GM10847 (cell line): ENCODE measurements around the gene DARS1.

ENCODE experiments used
- POLR2A ChIP-seq: IDR thresholded peaks from 2 replicates; pipeline ENCODE4 v1.6.1; 2011; ENCODE audit not compliant: insufficient read length; ENCODE audit errors: extremely low read depth

DARS1 gene

DNA sequence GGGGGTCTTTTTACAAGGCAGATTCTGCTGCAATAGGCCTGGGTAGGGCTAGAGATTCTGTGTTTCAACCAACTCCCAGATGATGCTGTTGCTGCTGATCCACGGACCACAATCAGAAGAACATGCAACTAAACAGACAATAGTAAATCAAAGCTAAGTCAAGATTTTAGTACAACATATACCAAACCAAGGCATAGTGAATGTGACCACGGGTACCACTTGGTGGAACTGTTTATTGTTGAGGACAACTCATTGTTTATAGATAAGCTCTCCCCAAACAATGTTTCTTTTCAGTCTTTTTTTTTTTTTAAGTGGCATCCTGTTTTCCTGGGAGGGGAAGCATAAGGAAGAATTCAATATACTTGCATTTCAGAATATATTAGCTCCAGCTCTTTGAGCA, 36.0 kb upstream of the DARS1 start:
- TF ChIP-seq POLR2A: no peak

DNA sequence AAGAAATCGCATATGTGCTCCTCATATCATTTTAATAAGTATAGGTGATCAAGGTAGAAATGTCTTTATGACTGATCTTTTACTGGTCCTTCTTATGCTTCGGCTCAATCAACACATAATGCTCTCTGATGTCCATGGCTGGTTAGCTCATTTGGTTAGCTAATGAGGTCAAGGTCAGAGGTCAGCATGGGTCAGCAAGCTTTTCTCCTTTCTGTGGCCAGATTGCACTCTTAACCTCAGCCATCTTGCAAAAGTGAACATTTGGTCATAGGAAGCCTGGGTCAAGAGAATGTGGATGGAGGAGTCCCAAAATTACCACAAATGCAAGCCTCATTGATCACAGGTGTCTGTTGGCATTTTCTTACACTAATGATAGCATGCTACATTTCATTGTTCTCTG, 35.4 kb upstream of the DARS1 start:
- no peak for TF ChIP-seq POLR2A

DNA sequence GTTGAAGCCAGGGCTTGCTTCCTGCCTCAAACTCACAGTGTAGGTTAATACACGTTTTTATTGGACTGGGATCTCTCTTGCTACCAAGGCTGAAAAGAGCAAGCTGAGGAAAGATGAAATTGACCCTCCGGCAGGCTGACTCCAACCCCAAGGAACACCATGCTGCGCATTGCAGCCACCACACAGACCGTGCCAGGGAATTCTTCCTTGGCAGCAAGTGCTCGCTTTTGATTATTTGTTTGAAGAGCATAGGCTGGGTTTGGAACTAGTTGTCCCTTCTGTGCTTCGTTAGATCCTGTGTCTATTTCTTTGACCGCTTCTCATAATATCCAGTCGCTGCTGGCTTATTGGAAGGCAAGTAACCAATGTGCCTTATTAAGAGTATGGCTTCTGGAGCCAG, 34.4 kb upstream of the DARS1 start:
- TF ChIP-seq POLR2A: no peak

DNA sequence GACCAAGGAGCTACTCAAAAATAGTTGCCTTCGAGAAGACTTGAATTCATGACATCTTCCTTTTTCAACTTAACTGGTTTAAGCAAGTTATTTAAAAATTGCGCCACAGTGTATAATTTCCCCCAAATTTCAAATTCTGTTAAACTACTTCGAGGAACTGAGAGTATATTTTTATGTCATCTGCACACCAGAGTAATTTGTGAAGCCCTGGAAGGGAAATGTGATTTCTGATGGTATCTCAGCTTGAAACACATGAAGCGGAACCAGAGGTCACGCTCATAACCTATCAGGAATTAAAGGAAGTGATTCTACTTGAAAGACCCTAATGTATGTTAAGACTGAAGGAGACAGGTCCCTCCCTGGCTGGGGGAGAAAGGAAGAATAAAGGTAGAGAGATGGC, 33.9 kb upstream of the DARS1 start:
- TF ChIP-seq POLR2A: no peak

DNA sequence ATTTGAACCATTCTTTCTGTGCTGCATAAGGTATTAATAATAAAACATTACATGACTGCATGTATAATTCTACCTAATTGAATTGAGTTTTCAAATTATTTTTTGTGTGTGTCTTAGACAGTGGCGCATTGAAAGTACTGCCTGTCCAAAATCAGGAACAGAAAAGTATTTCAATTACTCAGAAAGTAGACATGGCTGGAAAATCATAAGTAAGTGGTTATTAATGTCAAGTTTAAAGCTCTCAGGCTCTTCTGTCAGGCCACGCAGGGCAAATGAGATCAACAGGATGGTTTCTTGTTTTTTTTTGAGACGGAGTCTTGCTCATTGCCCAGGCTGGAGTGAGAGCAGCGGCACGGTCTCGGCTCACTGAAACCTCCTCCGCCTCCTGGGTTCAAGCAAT, 32.4 kb upstream of the DARS1 start:
- no peak for TF ChIP-seq POLR2A

DNA sequence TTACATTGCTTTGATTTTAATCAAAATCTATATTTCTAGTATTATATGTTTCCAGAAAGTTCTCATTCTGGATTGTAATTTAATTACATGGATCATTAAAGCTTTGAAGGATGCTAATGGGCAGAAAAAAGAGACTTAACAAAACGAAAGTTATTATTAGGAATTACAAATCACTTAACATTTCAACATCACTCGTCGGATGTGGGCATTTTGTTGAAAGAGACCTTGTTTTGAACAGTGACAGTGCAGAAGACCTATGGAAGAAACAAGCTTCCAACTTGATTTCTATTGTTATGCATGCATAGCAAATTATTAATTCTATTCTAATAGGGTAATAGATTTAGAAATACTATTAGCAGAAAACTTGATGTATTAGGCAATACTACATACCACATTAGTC, 31.4 kb upstream of the DARS1 start:
- TF ChIP-seq POLR2A: no peak

DNA sequence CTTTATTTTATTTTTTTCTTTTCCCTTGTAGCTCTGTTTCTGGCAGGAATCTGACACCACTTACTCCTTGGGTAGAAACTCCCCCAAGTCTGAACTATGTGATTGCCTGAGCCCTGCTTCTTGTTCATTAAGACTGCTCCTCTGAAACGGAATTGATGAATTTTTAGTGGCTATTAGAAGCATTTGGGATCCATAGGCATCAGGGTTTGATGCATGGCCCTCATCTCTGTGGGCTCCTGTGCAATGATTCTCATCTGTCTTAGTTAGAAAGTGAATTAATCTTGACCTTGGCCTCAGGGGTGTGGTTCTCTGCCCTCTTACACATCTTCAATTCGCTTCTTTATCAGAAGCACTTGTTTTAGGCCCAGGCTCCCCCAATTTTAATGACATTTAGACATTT, 31.0 kb upstream of the DARS1 start:
- TF ChIP-seq POLR2A: no peak

DNA sequence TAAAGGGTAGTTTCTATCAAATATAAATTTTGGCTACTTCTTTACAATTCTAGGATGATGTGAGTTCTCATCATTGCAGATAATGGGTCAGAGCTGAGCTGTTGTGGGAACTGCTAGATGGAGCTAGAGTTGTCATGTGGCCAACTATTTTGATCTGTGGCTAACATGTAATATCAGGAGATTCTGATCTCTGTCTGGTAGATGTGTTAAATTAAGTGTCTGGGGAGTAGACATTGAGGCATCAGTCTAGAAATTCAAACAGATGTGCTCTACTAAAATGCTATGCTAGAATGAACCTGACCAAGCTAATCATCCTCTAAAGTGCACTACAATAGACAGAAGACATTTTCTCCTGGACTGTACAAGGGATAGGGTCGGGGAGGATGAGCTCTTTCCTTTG, 30.3 kb upstream of the DARS1 start:
- no peak for TF ChIP-seq POLR2A

DNA sequence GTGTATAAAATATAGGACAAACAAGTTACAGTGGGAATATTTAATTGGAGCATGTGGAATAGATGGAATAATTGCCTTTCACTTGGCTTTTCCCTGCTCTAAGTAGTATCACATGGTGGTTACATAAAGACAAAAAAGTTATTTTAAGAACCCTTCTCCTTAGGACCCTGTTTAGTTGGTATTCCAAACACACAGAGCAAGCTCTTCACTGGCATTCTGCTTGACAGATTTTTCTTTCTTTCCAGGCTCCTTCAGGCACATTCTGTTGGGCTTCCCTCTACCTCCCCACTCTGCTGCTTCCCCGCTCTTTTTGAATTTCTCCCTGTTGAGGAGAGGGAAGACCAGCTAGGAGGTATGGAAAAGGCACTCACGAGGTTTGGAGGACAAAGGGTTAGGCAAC, 29.0 kb upstream of the DARS1 start:
- no peak for TF ChIP-seq POLR2A

DNA sequence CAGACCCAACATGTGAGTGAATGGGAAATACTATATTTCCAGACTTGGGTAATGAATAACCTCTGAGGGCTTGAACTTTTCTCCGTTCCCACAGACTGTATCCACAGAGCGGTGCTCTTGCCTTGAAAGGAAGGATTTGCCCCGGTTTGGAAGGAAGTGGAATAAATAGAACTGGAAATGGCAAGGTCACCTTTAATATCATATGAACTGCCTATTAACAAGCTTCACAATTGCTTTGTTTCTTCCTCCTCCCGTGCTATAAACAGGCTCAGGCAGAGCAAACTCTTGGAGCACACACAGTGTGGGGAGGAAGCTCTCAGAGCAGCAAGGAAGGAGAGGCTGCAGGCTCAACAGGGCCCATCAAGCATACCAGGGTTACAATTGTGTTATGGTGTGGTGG, 28.5 kb upstream of the DARS1 start:
- TF ChIP-seq POLR2A: no peak

DNA sequence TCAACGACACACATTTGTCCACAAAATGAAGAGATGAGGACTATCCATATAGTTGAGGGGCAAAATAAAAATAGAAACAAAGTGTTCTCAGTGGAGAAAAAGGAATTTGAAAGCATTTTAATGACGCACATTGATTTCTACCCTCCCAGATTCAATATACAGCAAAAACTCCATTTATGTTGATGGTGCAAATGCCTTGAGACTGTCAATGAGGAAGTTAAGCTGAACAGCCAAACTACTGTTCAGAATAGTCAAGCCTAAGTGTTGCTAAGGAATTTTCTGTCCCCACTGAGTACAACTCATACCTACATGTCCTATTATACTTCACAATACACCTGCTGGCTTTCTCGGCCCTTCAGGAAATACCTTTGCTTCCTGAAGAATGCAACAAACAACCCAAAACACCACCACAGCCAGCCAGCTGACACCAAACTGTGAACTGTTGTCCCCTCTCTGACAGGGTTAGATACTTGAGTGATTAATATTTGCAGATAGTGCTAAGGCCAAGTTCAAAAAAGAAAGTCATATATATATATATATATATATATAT, 27.8 kb upstream of the DARS1 start:
- TF ChIP-seq POLR2A: no peak

DNA sequence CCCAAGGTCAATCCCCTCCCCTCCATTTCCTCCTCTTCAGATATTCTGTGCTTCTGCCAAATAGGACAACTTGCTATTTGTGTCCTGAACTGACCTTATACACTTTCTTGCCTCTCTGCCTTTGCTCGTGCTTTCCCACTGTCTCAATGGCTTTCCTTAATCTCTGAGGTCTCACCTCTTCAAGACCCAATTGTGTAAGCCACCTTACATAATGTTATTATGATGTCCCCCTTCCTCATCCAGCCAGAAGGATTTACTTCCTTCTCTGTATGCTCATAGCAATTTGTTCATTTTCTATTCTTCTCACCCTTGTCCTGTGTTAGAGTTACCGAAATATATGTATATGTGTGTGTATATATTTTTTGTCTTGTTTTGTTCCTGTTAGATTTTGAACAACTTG, 26.9 kb upstream of the DARS1 start:
- TF ChIP-seq POLR2A: no peak

DNA sequence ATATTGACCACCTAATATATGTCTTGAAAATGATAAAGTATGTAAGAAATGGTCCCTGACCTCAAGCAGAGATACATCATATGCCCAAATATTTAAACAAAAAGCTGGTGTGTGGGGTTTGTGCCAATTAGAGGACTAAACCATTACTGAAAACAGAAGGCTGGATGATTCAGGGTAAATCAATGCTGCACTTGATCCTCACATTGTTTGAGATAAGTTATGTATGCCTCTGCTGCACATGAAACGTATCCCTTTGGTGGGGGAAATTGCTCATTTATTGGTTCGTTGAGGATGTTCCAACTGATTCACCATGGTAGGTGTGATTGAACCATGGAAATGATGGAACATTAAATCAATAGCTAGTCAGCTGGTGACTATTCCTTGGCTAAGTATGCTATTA, 24.7 kb upstream of the DARS1 start:
- TF ChIP-seq POLR2A: no peak

DNA sequence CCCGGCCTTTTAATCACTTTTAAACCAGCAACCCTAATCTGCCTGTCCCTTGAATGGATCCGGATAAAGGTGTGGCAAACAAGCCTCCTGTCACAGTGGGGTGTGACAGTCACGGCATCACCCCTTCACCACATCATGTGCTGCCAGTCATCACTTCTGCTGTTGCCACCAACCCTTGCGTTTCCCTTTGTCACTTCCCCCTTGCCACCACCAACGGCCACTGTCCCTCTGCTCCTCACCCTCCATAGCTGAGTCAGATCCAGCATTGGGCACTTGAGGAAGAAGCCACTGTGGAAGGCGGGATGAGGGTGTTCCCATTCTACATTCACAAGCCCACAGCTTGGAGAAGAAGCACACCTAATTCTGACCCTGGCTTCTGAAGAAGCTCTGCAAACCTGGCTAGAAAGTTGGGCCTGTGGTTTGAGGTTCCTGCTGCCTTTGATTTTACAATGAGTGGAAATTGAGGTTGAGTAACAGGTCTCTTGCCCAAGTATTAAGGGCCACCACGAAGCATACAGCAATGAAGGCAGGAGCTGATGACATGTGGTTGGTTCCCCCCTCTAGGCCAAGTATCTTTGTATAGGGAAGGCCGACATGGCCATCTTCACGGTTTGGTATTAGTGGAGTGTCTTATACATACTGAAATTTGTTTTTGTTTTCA, 22.9 kb upstream of the DARS1 start:
- TF ChIP-seq POLR2A: no peak

DNA sequence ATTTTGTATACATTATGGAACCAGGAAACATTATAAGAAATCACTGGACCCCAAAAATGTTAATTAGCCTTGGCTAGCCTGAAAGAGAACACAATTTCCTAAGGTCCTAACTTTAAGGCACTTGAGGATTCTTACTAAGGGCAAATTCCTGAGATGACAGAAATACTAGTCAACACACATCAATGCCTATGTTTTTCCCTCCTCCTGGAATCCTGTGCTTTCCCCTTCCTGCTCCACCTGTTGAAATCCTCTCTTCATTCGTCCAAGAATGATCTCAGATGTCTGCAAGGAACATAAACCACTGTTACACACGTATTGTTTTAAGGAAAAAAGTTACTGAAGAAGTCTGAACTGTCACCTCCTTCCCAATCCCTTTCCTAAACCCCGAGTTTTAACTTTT, 21.2 kb upstream of the DARS1 start:
- no peak for TF ChIP-seq POLR2A

DNA sequence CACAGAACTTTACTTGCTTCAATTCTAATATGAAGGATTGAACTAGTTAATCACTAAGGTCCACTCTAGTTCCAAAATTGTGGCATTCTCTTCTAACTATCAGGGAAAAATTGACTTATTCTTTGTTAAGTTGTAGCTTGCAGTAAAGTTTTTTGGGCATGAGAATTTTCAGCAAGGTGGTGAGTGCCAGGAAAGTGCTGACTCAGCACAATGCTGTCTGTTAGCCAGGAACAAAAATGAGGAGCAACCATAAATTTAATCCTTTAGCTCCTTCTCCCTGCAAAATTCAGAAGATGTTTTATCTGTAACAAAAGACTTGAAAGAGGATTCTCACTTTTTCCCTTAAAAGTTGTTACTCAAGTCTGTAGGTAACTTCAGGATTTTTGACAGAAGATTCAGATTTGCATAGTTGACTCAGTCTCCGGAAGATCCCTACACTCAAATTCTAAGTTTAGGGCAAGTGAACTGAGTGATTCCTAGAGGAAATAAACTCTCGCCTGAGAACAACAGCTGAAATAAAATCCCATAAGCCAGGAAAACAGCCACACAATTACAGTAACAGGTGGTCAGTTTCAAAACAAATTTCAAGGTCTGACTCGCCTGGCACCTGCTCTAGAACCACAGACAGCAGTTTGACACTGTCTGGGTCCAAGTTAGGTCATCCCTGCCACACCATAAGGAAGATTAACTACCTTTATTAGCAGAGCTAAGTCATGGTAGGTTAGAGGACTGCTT, 20.2 kb upstream of the DARS1 start:
- TF ChIP-seq POLR2A: no peak

DNA sequence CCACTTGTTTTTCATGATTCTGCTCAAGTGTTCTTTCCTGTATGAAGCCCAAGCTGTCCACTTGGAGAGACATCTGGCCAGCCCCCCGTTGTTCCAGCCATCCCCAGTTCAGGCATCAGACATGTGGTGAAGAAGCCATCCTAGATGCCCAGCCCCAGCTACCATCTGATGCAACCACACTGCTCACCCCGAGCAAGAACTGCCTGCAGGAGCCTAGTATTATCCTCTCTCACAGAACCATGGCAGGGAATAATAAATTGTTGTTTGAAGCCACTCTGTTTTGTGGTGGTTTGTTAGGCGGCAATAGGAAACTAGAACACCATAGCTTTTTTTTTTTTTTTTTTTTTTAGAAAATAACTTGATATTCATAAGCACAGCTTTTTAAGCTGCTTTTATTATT, 19.5 kb upstream of the DARS1 start:
- no peak for TF ChIP-seq POLR2A

DNA sequence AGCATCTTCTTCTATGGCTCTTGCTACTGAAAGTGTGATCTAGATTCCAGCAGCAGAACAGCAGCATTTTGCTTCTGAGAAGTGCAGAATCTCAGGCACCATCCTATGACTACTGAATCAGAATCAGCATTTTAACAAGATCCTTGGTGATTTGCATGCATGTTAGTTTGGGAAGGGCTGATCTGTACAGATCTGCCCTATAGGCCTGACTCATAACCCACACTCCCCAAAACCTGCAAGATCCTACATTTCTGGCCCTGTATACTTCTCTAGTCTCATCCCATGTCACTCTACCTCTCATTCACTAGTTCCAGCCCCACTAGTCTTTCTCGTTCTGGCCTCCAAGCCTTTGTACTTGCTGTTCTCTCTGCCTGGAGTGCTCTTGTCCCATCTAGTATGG, 15.7 kb upstream of the DARS1 start:
- TF ChIP-seq POLR2A: no peak

DNA sequence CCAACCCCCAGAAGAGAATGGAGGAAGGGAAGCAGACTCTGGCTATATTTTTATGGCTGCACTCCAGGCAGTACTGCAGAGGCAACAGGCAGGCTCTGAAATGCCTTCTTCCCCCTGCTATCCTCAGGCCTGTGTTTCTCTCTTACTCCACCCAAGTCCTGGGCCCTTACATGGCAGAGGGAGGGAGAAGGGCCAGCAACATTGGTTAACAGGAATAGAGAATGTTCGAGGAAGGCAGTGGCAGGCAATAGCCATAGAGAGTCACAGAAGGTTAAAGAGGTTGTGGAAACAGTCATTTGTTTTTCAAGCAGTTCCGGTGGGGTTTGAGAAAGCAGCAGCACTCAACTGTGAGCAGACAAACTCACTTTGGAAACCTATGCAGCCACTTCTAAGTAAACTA, 15.1 kb upstream of the DARS1 start:
- no peak for TF ChIP-seq POLR2A
